Activated effector memory CD4-positive, alpha-beta T cell treated with anti-CD3 and anti-CD28 coated beads, Interleukin-2, amount 50 U/mL, for 16 hours (primary cell): Measurements from ENCODE around the gene ZFP42.
"Not testable (repeated sequence)": the region's sequence is repeated elsewhere in the genome, so short reads cannot be mapped to it uniquely, and the experiment has no call there.

Experiments
- DNase-seq: peaks from one replicate; pipeline ENCODE4 v3.0.0-alpha.2; 2020

ZFP42 gene

DNA sequence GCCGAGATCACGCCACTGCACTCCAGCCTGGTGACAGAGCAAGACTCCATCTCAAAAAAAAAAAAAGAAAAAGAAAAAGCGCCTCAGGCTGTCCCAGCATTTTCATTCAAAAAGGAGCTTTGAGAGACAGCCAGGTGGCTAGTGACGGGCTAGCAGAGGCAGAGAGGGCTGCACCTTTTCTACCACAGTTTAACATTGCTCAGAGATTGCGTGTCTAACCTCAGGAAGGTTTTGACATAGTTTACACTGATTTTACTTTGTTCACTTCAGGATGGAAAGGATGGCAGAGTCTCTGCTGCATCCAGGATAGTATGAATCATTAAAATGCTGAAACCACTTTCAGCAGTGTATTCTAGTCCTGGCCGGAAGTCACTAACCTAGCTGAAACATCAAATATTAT is 28.1 kb downstream of the ZFP42 start:
- DNase-seq, result no peak

DNA sequence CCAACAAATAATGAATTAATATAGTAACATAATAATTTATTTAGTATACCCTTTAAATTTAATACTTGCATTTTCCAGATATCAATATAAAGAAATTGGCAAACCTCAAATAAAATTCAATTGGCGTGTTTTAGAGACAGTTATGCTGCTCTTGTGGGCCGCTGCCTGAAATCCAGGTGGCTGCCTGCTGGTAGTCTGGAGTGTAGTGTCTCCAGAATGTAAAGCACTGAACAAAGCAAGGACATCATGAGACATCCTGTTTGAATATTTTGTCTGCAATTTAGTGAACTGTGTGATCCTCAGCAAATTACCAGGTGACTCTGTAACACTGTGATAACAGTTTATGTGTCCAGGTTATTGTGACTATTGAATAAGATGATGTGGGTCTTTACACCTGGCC is 29.9 kb downstream of the ZFP42 start:
- no peak for DNase-seq

DNA sequence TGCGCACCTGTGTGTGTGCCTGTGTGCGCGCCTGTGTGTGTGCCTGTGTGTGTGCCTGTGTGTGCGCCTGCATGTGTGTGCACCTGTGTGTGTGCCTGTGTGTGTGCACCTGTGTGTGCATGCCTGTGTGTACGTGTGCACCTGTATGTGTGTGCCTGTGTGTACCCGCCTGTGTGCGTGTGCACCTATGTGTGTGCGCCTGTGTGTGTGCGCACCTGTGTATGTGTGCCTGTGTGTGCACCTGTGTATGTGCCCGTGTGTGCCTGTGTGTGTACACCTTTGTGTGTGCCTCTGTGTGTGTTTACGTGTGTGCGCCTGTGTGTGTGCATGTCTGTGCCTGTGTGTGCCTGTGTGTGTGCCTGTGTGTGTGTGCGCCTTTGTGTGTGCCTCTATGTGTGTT is 33.5 kb downstream of the ZFP42 start:
- DNase-seq, result no peak

DNA sequence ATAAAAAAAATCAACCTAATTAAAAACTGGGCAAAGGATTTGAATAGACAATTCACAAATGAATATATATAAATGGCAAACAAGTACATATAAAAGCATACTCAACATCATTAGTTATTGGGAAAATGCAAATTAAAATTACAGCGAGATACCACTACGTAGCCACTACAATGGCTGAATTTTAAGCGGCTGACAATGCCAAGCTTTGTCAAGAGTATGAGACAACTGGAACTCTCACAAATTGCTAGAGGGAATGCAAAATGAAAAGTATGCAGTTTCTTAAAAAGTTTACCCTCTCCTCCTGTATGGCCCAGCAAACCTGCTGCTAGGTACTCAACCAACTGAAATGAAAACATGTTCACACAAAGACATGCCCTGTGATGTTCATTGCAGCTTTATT is 34.8 kb downstream of the ZFP42 start:
- no peak for DNase-seq

DNA sequence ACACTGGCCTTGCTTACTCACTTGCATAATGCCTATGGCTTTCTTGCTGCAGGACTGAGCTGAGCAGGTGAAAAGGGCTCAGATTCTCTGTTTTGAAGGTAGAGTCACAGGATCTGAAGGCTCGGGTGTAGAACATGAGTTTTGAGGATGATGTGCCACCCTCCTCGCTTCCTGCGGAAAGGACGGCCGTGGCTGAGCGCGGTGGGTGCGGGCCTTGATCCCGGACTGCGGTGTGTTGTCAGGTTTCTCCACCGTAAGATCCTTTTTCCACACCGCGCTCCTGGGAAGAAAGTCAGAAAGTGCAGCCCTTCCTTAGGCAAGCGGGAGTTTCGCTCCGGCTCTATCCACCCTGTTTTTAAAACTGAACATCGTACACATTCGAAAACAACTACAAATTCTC is 36.2 kb downstream of the ZFP42 start:
- DNase-seq, result no peak

DNA sequence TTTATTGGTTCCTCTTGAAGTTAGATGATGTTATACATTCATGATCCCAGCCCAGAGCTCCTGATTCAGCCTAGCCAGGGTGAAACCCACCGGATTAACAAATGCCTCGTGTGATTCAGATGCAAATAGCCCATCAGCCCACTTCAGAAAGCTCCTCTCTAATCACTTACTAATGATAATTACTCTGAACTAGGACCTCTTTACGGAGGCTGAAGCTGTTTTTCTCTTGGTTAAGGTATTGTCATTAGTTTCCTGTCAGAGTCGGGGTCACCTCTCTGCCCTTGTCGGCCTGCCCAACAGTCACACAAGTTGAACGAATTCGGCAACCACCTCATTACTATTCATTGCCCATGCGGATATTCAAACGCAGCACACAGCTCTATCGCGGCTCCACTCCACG is 36.6 kb downstream of the ZFP42 start:
- no peak for DNase-seq

DNA sequence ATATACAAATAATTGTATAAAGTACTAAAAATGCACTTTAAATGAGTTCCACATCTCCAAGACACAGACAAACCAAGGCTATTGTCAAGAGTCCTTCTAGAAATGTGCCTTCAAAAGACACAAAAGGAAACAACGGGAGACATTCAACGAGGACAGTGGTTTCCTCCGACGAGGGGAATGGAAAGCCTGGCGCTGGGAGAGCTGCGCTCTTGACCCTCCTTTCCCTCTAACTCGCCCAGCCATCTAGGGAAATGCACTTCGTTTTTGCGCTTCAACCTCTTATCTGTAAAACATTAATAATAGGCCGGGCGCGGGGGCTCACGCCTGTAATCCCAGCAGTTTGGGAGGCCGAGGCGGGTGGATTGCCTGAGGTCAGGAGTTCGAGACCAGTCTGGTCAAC is 37.0 kb downstream of the ZFP42 start:
- no peak for DNase-seq

DNA sequence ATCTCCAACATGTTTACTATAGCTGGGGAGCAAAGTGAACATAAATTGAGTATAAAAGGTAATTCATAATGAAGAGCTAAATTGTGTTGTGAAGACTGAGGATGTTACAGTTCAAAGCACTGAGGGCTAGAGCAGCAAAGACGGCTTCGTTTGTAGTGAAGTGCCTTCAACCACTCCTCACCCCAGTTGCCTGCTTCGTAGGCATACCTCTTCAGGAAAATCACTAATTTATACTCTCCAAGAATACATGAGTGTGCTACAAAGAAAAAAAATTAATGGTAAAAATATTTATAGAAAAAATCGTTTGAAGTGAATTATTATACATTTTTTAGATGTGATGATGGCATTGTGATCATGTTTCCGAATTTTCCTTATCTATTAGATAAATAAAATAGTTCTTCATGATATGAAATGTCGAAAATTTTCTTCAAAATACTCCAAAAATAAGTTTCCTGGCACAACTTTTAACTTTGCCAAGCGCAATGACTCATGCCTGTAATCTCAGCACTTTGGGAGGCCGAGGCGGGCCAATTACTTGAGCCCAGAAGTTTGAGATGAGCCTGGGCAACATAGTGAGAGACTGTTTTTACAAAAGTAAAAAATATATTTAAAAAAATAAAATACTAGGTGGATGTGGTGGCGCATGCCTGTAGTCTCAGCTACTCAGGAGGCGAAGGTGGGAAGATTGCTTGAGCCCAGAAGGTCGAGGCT is 41.6 kb downstream of the ZFP42 start:
- no peak for DNase-seq

DNA sequence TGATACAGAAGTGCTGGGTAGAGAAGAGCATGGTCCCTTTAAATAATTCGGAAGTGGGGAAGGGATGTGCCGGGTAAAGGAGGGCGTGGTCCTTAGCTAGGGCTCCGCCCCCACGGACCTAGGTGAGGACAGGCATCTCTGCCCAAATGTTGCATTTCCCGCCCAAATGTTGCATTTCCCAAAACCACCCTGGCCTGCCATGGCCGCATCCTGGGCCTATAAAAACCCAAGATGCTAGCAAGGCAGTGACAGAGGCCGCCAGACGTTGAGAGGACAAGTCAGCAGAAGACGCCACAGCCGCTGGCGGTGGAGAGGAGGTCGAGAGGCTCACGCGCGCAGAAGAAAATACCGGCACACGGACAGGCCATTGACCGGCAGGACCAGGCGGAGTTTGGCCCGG is 46.1 kb downstream of the ZFP42 start:
- no peak for DNase-seq

DNA sequence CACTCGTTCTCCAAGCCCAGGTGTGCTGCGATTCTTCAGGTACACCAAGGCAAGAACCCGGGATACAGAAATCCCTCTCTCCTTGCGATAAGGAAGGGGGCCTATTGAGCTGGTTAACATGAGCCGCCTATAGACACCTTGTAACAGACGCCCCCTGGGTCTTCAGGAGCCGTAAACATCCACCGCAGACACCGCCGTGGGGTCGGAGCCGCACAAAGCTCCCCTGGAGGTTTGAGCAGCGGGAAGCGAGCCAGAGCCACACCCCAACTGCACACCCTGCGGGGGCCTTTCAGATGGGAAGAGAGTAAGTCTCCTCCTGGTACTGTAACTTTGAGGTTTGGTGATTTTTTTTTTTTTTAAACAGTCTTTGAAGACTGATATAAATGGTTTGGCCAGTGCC is 46.6 kb downstream of the ZFP42 start:
- DNase-seq, result no peak

DNA sequence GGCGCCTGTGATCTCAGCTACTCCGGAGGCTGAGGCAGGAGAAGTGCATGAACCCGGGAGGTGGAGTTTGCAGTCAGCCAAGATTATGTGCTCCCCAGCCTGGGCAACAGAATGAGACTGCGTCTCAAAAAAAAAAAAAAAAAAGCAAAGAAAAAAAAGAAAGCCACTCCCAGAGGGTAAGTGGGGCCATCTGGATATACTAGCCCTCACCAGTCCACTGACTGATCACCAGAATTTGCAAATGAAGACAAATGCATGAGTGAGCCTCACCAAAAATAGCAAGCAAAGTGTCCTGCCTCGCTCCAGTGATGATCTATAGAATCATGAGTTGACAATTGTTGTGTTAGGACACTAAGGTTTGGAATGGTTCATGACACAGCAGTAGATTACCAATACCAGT is 47.6 kb downstream of the ZFP42 start:
- DNase-seq, result no peak

DNA sequence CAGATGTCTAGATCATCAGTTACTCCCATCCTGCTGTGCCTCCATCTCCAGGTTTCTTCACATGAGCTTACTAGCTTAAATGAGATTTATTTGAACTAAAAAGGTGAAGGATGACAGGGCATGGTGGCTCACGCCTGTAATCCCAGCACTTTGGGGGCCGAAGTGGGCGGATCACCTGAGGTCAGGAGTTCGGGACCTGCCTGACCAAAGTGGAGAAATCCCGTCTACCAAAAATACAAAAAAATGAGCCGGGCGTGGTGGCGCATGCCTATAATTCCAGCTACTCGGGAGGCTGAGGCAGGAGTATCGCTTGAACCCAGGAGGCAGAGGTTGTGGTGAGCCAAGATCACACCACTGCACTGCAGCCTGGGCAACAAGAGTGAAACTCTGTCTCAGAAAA is 49.9 kb downstream of the ZFP42 start:
- DNase-seq, result not testable (repeated sequence)

DNA sequence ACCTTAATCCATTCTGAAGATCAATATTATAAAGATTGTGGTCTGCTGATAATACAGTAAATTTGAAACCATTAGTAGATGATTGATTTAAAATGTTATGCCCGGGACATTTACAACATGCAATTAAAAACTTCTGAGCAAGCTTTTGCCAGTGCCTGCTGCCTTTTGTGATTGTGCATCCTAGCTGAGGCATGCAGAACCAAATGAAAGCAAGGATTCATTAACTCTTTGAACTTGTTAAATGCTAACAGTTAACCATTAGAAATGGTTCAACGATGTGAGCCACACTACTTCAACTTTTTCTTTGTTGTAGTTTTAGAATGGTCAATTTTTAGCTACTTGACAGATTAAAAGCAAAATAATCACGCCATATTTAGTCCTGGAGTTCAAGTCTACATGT is 51.1 kb downstream of the ZFP42 start:
- no peak for DNase-seq

DNA sequence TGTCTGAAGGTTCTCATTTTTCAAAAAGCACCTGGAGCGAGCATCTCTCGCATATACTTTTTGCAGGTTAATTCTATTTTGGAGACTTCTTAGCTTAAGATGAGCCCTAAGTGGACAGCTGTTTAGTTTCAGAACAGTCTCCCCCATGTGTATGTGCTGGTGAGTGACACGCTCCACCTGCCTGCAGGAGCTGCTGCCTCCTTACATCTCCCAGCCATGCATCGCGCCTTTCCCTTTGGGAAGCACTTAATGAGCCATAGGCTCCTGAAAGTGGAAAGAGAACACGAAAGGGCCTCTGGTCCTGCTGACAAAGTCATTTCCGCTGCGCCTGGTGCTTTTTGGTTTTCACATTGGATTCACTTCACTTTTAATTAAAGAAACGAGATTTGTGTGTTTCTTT is 57.7 kb downstream of the ZFP42 start:
- DNase-seq, result no peak
